ENCODE measurements around the gene TPRG1L. TPM values are rescaled to one million over a fixed set of nuclear protein-coding genes. Genes with fewer than 3 reads are reported as not detected.

Gene TPRG1L
- total and polyA plus RNA-seq, 10 donors: 19.9 to 45.9 (median 31.5) TPM

DNA sequence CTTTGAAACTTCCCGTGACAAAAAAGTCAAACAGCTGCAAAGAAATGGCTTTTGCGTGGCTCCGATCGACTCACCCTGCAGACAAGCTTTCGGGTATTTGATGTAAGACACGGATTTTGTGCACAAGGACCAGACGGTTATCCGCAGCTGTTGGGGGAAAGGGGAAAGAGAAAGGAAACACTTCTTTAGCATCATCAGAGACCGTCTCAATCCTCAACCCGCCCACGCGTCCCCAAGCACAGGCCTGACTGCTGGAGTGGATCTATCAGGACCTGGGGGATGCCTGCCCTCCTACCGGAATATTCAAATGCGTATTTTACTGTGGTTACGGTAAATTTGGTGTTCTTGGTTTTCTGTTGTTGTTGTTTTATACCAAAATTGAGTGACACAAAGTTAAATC lies 13.9 kb downstream of the TPRG1L start:
- 90 to 94% (median 91%) methylated on average over 15 of the region's 15 CpGs for WGBS, 5 donors
- Histone ChIP-seq H3K9me3 (no peaks in the 10 kb centered on the region), H3K36me3 (peaks cover 0 to 99% (median 75%) of the 10 kb centered on the region in 6 donors), H3K27ac (no peak overlapping the region), H3K27me3 (replicated peaks in 1 of 7) (no peaks in the 10 kb centered on the region), H3K4me1 (no peaks in the 10 kb centered on the region), H3K4me3 (no peak overlapping the region)
- intact Hi-C loops (cut with DNase I; ENCODE audit: low total_unique reads): no loop called here
- TF ChIP-seq POLR2AphosphoS5 (IDR thresholded peaks at IDR 0.05) (no peak), POLR2A (IDR thresholded peaks at IDR 0.05) (no peak)
- TF ChIP-seq, protein P1, sequence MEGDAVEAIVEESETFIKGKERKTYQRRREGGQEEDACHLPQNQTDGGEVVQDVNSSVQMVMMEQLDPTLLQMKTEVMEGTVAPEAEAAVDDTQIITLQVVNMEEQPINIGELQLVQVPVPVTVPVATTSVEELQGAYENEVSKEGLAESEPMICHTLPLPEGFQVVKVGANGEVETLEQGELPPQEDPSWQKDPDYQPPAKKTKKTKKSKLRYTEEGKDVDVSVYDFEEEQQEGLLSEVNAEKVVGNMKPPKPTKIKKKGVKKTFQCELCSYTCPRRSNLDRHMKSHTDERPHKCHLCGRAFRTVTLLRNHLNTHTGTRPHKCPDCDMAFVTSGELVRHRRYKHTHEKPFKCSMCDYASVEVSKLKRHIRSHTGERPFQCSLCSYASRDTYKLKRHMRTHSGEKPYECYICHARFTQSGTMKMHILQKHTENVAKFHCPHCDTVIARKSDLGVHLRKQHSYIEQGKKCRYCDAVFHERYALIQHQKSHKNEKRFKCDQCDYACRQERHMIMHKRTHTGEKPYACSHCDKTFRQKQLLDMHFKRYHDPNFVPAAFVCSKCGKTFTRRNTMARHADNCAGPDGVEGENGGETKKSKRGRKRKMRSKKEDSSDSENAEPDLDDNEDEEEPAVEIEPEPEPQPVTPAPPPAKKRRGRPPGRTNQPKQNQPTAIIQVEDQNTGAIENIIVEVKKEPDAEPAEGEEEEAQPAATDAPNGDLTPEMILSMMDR (IDR thresholded peaks at IDR 0.05 in 8 of 11, conservative IDR thresholded peaks at IDR 0.05 in 3 of 11): no peak
- peak; percentile 20 for DNase-seq

DNA sequence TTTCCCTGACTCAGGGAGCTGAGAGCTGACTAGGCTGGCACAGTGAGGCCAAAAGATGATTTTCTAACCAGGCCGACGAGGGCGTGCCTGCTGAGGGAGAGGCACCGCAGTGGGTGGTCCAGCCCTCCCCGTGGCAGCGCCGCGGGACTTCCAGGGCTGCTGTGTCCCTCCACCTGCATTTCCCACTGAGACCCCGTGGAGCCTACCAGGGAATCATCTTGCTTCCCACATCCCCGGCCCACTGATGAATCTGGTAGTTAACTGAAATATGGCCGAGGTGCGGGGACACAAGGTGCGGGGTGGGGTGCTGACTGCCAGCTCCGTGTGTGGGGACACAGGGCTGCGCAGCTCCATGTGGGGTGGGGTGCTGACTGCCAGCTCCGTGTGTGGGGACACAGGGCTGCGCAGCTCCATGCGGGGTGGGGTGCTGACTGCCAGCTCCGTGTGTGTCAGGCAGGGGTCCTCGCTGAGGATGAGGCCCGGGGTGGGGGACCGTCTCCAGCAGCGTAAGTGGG lies 14.6 kb downstream of the TPRG1L start:
- no peaks in the 10 kb centered on the region for H3K9me3 ChIP-seq
- no peaks in the 10 kb centered on the region for H3K4me1 ChIP-seq
- TF ChIP-seq POLR2AphosphoS5 (IDR thresholded peaks at IDR 0.05) (no peak), POLR2A (IDR thresholded peaks at IDR 0.05) (no peak)
- TF ChIP-seq, protein P1 (IDR thresholded peaks at IDR 0.05 in 8 of 11, conservative IDR thresholded peaks at IDR 0.05 in 3 of 11): no peak
- peaks cover 0 to 94% (median 67%) of the 10 kb centered on the region in 6 donors for H3K36me3 ChIP-seq
- no peaks in the 10 kb centered on the region for H3K27me3 ChIP-seq (replicated peaks in 1 of 7)
- no peak overlapping the region for H3K4me3 ChIP-seq
- no peak overlapping the region for H3K27ac ChIP-seq
- intact Hi-C loops (cut with DNase I; ENCODE audit: low total_unique reads): no loop called here
- peak; percentile 56 for DNase-seq
- 95 to 97% (median 96%) methylated on average over 23 of the region's 23 CpGs for WGBS, 5 donors

DNA sequence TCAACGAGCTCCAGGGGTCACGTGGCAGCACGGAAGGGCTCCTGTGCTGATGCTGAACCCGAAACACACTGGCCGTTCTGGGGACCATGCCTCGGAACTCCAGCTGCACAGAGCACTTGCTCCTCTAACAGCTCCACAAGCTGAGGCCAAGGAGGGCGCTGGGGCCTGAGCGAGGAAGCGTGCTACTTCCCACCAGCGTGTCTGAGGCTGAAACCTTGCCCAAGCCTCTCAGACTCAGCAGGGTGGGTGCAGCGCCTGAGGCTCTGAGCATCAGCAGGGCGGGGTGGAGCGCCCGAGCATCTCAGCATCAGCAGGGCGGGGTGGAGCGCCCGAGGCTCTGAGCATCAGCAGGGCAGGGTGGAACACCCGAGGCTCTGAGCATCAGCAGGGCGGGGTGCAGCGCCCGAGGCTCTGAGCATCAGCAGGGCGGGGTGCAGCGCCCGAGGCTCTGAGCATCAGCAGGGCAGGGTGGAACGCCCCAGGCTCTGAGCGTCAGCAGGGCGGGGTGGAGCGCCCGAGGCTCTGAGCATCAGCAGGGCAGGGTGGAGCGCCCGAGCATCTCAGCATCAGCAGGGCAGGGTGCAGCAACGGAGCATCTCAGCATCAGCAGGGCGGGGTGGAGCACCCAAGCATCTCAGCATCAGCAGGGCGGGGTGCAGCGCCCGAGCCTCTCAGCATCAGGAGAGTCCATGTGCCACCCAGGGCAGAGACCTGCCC lies 15.5 kb downstream of the TPRG1L start:
- no peak overlapping the region for H3K4me3 ChIP-seq
- peak; percentile 54 for DNase-seq
- 87 to 93% (median 91%) methylated on average over 28 to 36 of the region's 36 CpGs for WGBS, 5 donors
- H3K36me3 ChIP-seq: peaks cover 0 to 94% (median 65%) of the 10 kb centered on the region in 6 donors
- no peak overlapping the region for H3K27ac ChIP-seq
- no peaks in the 10 kb centered on the region for H3K9me3 ChIP-seq
- H3K4me1 ChIP-seq: no peaks in the 10 kb centered on the region
- TF ChIP-seq POLR2AphosphoS5 (IDR thresholded peaks at IDR 0.05) (no peak), POLR2A (IDR thresholded peaks at IDR 0.05) (no peak)
- TF ChIP-seq, protein P1 (IDR thresholded peaks at IDR 0.05 in 8 of 11, conservative IDR thresholded peaks at IDR 0.05 in 3 of 11): no peak
- no peaks in the 10 kb centered on the region for H3K27me3 ChIP-seq (replicated peaks in 1 of 7)
- intact Hi-C loops (cut with DNase I; ENCODE audit: low total_unique reads): no loop called here

DNA sequence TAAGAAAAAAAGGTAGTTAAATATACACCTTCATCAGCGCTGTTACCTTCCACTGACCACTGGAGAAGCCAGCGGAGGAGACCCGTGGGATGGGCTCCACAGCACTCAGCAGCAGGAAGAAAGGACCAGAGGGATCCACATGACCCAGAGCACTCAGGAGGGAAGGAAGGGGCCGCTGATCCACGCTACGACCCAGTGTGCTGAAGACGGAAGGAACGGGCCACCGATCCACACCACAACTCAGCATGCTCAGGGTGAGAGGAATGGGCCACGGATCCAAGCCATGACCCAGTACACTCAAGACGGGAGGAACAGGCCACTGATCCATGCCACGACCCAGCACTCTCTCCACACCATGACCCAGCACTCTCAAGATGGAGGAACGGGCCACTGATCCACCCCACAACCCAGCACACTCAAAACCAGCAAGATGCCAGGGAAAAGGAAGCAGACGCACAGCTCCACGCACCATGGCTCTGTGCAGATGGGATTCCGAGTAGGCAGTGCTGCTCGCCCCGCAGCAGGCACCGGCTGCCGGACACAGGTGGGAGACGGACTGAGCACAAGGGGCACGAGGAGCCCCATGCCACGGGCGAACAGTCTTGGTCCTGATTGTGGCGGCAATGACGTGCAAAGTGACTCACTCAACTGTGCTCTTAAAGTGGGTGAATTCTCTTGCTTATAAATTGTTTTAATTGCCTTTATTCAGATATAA lies 16.4 kb downstream of the TPRG1L start:
- H3K27ac ChIP-seq: no peak overlapping the region
- no peaks in the 10 kb centered on the region for H3K27me3 ChIP-seq (replicated peaks in 1 of 7)
- no peak for TF ChIP-seq POLR2A (IDR thresholded peaks at IDR 0.05)
- TF ChIP-seq, protein P1 (IDR thresholded peaks at IDR 0.05 in 8 of 11, conservative IDR thresholded peaks at IDR 0.05 in 3 of 11): no peak
- H3K4me3 ChIP-seq: no peak overlapping the region
- intact Hi-C loops (cut with DNase I; ENCODE audit: low total_unique reads): no loop called here
- peak; percentile 48 for DNase-seq
- H3K9me3 ChIP-seq: no peaks in the 10 kb centered on the region
- peaks cover 0 to 94% (median 64%) of the 10 kb centered on the region in 6 donors for H3K36me3 ChIP-seq
- 93 to 98% (median 95%) methylated on average over 25 to 26 of the region's 26 CpGs for WGBS, 5 donors
- no peaks in the 10 kb centered on the region for H3K4me1 ChIP-seq

All from spleen (tissue), 11 donors.